ENCODE data around the gene TYRO3.

DNA sequence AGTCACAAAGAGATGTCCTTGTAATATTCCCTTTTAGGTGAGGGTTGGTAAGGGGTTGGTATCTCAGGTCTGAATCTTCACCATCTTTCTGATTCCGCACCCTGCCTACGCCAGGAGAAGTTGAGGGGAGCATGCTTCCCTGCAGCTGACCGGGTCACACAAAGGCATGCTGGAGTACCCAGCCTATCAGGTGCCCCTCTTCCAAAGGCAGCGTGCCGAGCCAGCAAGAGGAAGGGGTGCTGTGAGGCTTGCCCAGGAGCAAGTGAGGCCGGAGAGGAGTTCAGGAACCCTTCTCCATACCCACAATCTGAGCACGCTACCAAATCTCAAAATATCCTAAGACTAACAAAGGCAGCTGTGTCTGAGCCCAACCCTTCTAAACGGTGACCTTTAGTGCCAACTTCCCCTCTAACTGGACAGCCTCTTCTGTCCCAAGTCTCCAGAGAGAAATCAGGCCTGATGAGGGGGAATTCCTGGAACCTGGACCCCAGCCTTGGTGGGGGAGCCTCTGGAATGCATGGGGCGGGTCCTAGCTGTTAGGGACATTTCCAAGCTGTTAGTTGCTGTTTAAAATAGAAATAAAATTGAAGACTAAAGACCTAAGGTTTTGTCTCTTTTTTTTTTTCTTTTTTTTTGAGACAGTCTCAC lies 19.8 kb downstream of the TYRO3 start:
- TF ChIP-seq, protein P1, sequence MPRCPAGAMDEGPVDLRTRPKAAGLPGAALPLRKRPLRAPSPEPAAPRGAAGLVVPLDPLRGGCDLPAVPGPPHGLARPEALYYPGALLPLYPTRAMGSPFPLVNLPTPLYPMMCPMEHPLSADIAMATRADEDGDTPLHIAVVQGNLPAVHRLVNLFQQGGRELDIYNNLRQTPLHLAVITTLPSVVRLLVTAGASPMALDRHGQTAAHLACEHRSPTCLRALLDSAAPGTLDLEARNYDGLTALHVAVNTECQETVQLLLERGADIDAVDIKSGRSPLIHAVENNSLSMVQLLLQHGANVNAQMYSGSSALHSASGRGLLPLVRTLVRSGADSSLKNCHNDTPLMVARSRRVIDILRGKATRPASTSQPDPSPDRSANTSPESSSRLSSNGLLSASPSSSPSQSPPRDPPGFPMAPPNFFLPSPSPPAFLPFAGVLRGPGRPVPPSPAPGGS (CRISPR knock-in tag; IDR thresholded peaks at IDR 0.05), result no peak
- TF ChIP-seq, protein P2, sequence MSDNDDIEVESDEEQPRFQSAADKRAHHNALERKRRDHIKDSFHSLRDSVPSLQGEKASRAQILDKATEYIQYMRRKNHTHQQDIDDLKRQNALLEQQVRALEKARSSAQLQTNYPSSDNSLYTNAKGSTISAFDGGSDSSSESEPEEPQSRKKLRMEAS (IDR thresholded peaks at IDR 0.05), result no peak
- no peak for TF ChIP-seq PAX8 (CRISPR knock-in tag; IDR thresholded peaks at IDR 0.05; ENCODE audit: borderline replicate concordance)

Data from HepG2 (cell line).